A673 (cell line): ENCODE measurements around the gene ANGPTL3. TPM values are rescaled to one million over a fixed set of nuclear protein-coding genes. Genes with fewer than 3 reads are reported as not detected.

Experiments
- BruUV-seq: library from RNA; stranded (reverse); fragments of 400-500 nt; replicated peaks from 2 replicates; lab custom pipeline; 2021; lab: Mats Ljungman, UMichigan
- CTCF ChIA-PET: fragments of 300-600 bp; sonication (Branson Sonifier 250); formaldehyde crosslinking; loops from one replicate; lab custom pipeline; 2022; ENCODE audit warnings: antibody characterized with exemption; lab: Charles Lee
- POLR2A ChIA-PET: fragments of 300-600 bp; sonication (Branson Sonifier 250); formaldehyde crosslinking; loops from one replicate; lab custom pipeline; 2022; ENCODE audit warnings: antibody characterized with exemption; ENCODE audit not compliant: low non-redundant PET; lab: Charles Lee
- DNase-seq: peaks from one replicate; pipeline ENCODE4 v3.0.0-alpha.2; 2015; ENCODE audit warnings: low spot score
- H3K27ac ChIP-seq: fragments of 200-600 bp; sonication (generic); 2 replicates; pipeline ENCODE4 v1.5.1; 2016; ENCODE audit warnings: mixed run types, low read depth, mild to moderate bottlenecking, mixed read lengths, antibody characterized with exemption, low read length; ENCODE audit not compliant: poor library complexity, severe bottlenecking
- H3K27me3 ChIP-seq: fragments of 200-600 bp; sonication (generic); replicated peaks from 2 replicates; pipeline ENCODE4 v1.6.1; 2017; ENCODE audit warnings: mixed run types, low read depth, mild to moderate bottlenecking, mixed read lengths, antibody characterized with exemption, low read length; ENCODE audit not compliant: insufficient read depth, poor library complexity
- H3K36me3 ChIP-seq: fragments of 200-600 bp; sonication (generic); 2 replicates; pipeline ENCODE4 v1.6.1; 2016; ENCODE audit warnings: mixed run types, mild to moderate bottlenecking, mixed read lengths, antibody characterized with exemption, low read length; ENCODE audit not compliant: insufficient read depth, poor library complexity, severe bottlenecking
- H3K4me1 ChIP-seq: fragments of 200-600 bp; sonication (generic); 2 replicates; pipeline ENCODE4 v1.6.1; 2017; ENCODE audit warnings: mixed run types, mild to moderate bottlenecking, mixed read lengths, antibody characterized with exemption, low read length; ENCODE audit not compliant: insufficient read depth, poor library complexity, severe bottlenecking
- H3K4me3 ChIP-seq: fragments of 200-600 bp; sonication (generic); 2 replicates; pipeline ENCODE4 v1.5.1; 2016; ENCODE audit warnings: low read depth, mixed run types, mild to moderate bottlenecking, mixed read lengths, low read length; ENCODE audit not compliant: poor library complexity, severe bottlenecking
- H3K9me3 ChIP-seq: fragments of 200-600 bp; sonication (generic); 2 replicates; pipeline ENCODE4 v1.6.1; 2016; ENCODE audit warnings: mixed run types, low read depth, mild to moderate bottlenecking, mixed read lengths, antibody characterized with exemption, low read length; ENCODE audit not compliant: poor library complexity, severe bottlenecking
- EZH2 ChIP-seq: fragments of 200-600 bp; sonication (generic); IDR thresholded peaks from 2 replicates; pipeline ENCODE4 v1.6.1; 2017; ENCODE audit warnings: borderline replicate concordance, low read depth, mild to moderate bottlenecking, mixed read lengths, antibody characterized with exemption, low read length; ENCODE audit not compliant: poor library complexity, severe bottlenecking
- intact Hi-C: fragments of 100-400 bp; cut with micrococcal nuclease; formaldehyde crosslinking; loops from one replicate; pipeline ENCODE4 v1.10.0; 2022; ENCODE audit not compliant: unreplicated experiment
- total RNA-seq: library from RNA; stranded (reverse); gene quantifications from 2 replicates; pipeline ENCODE4 v1.2.3, GENCODE V29; 2021
- TF ChIP-seq, protein P1 (sequence below): fragments of 300-800, 200-600 bp; sonication (generic); conservative IDR thresholded peaks from 2 replicates; pipeline ENCODE4 v1.5.1; 2017; ENCODE audit warnings: low read depth, mild to moderate bottlenecking, antibody characterized with exemption, low read length, moderate library complexity, mixed read lengths

Gene ANGPTL3
- total RNA-seq, 1 experiment from 2014 or later: not detected

- no peak for DNase-seq
- no peaks in the 10 kb centered on the region for H3K9me3 ChIP-seq
- CTCF ChIA-PET: no interaction called here
- POLR2A ChIA-PET: no interaction called here
- H3K27me3 ChIP-seq: no peaks in the 10 kb centered on the region
- no TSS peak for BruUV-seq
- intact Hi-C loops: no loop called here
- H3K4me3 ChIP-seq: no peak overlapping the region
- H3K36me3 ChIP-seq: no peaks in the 10 kb centered on the region
- no peak overlapping the region for H3K27ac ChIP-seq
- TF ChIP-seq EZH2: no peak
- TF ChIP-seq, protein P1, sequence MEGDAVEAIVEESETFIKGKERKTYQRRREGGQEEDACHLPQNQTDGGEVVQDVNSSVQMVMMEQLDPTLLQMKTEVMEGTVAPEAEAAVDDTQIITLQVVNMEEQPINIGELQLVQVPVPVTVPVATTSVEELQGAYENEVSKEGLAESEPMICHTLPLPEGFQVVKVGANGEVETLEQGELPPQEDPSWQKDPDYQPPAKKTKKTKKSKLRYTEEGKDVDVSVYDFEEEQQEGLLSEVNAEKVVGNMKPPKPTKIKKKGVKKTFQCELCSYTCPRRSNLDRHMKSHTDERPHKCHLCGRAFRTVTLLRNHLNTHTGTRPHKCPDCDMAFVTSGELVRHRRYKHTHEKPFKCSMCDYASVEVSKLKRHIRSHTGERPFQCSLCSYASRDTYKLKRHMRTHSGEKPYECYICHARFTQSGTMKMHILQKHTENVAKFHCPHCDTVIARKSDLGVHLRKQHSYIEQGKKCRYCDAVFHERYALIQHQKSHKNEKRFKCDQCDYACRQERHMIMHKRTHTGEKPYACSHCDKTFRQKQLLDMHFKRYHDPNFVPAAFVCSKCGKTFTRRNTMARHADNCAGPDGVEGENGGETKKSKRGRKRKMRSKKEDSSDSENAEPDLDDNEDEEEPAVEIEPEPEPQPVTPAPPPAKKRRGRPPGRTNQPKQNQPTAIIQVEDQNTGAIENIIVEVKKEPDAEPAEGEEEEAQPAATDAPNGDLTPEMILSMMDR: no peak
- peaks cover 15% of the 10 kb centered on the region for H3K4me1 ChIP-seq
Observed at GRCh38 chr1:62590970-62591368, 6.4 kb upstream of the ANGPTL3 start.

DNA sequence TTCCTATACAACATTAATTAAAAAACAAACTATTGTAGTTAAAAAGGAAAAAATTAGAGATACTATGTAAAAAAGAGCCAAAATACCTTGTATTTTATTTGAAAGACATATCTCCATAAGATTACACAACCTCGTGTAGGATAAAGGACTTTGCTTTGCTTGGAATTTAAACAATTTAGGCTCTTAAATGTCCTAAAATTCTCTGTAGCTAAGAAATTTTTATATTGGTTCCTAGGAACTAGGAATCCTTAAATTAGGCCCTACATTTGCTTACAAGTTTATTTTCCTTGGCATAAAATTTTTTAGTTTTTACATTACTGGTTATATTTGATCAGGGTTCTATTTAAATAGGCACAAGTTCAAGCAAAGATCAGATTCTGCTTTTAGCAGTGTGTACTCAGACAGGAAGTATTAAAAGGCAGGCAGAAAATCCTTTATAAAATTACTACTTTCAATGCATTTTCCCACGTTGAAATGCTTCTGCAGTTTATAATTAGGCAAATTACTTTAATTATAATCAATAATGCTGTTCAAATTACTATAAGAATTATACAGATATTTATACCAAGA, 3.4 kb upstream of the ANGPTL3 start:
- intact Hi-C loops: no loop called here
- BruUV-seq: no TSS peak
- TF ChIP-seq, protein P1: no peak
- TF ChIP-seq EZH2: no peak
- no peak for DNase-seq
- Histone ChIP-seq H3K36me3 (no peaks in the 10 kb centered on the region), H3K27me3 (no peaks in the 10 kb centered on the region), H3K4me1 (peaks cover 15% of the 10 kb centered on the region), H3K27ac (no peak overlapping the region), H3K4me3 (no peak overlapping the region), H3K9me3 (no peaks in the 10 kb centered on the region)
- CTCF ChIA-PET: no interaction called here
- POLR2A ChIA-PET: no interaction called here

DNA sequence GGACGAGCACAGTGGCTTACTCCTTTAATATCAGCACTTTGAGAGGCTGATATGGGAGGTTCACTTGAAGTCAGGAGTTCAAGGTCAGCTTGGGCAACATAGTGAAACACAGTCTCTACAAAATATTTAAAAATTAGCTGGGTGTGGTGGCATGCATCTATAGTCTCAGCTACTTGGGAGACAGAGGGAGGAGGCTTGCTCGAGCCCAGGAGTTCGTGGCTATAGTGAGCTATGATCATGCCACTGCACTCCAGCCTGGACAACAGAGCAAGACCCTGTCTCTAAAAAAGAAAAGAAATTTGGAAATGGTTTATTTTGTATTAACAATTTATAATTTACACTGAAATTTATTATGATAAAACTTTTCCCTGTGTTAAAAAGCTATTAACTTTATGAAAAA, 1.7 kb upstream of the ANGPTL3 start:
- H3K36me3 ChIP-seq: no peaks in the 10 kb centered on the region
- H3K4me1 ChIP-seq: peaks cover 15% of the 10 kb centered on the region
- H3K27ac ChIP-seq: no peak overlapping the region
- no TSS peak for BruUV-seq
- no peaks in the 10 kb centered on the region for H3K27me3 ChIP-seq
- no peak for DNase-seq
- ChIA-PET CTCF (no interaction called here), POLR2A (no interaction called here)
- intact Hi-C loops: no loop called here
- no peaks in the 10 kb centered on the region for H3K9me3 ChIP-seq
- H3K4me3 ChIP-seq: no peak overlapping the region
- TF ChIP-seq, protein P1: no peak
- no peak for TF ChIP-seq EZH2
